Stimulated activated CD4-positive, alpha-beta T cell treated with anti-CD3 and anti-CD28 coated beads, Interleukin-2, amount 100 ng/mL, for 24 hours (primary cell): ENCODE measurements around the gene VARS1.
"Not testable (repeated sequence)": the region's sequence is repeated elsewhere in the genome, so short reads cannot be mapped to it uniquely, and the experiment has no call there.

Experiments
- DNase-seq, 2 donors: peaks; one replicate each; pipeline ENCODE4 v3.0.0-alpha.2; 2020

The VARS1 gene

DNA sequence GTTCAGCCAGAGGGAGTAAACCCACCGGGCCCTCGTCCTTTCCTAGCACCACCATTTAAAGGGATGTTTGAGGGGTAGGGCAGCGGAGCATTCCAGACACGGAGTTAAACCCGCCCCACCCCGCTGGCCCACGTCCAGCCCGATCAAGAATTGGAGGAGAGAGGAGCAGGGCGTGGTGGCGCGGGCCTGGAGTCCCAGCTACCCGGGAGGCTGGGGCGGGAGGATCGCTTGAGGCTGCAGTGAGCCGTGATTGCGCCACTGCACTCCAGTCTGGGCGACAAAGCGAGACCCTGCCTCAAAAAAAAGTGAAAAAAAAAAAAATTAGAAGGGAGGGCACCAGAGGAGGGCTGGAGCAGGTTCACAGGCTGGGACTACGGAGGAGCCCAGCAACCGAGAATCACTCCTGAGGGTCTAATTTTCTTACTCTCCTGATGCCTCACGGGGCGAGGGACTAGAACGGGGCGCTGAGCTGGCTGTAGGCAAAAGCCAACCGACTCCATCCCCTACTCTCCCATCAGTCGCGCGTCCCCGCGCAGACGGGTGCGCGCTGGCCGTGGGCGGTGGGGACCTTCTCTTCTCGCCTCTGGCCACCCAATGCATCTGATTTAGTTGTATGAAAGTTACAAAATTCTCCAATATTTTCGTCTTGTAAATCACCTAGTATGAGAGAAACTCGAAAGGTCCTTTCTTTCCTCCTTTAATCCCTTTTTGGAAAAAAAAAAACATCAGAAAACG lies 25.9 kb upstream of the VARS1 start:
- peak; percentile 78 to 82 for DNase-seq

DNA sequence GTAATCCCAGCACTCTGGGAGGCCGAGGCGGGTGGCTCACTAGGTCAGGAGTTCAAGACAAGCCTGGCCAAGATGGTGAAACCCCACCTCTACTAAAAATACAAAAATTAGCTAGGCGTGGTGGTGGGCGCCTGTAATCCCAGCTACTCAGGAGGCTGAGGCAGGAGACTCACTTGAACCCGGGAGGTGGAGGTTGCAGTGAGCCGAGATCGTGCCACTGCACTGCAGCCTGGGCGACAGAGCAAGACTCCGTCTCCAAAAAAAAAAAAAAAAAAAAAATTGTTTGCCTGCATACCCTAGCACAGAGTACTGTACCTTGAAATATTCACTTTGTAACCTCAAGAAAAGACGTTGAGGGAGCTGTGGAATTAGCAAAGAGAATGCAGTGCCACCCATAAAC lies 24.8 kb upstream of the VARS1 start:
- not testable (repeated sequence) for DNase-seq

- DNase-seq, result no peak
Observed at GRCh38 chr6:31819871-31820299, 24.3 kb upstream of the VARS1 start.

DNA sequence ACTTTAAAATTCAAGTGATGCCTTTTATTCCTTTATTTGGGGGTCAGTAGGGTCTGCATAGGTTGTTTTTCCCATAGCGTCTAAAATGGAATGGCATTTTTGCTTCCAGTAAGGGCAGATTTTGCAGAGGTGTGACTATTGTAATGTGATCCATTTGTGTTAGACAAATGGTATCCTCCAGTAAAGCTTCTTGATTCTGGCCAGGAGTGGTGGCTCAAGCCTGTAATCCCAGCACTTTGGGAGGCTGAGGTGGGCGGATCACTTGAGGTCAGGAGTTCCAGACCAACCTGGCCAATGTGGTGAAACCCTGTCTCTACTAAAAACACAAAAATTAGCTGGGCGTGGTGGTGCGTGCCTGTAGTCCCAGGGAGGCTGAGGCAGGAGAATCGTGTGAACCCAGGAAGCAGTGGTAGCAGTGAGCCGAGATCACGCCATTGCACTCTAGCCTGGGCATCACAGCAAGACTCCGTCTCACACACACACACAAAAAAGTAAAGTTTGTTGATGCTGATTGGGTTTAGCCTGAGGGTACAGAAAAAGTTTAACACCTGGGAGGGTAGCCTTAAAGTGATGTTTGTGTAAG lies 22.5 kb upstream of the VARS1 start:
- not testable (repeated sequence) for DNase-seq

DNA sequence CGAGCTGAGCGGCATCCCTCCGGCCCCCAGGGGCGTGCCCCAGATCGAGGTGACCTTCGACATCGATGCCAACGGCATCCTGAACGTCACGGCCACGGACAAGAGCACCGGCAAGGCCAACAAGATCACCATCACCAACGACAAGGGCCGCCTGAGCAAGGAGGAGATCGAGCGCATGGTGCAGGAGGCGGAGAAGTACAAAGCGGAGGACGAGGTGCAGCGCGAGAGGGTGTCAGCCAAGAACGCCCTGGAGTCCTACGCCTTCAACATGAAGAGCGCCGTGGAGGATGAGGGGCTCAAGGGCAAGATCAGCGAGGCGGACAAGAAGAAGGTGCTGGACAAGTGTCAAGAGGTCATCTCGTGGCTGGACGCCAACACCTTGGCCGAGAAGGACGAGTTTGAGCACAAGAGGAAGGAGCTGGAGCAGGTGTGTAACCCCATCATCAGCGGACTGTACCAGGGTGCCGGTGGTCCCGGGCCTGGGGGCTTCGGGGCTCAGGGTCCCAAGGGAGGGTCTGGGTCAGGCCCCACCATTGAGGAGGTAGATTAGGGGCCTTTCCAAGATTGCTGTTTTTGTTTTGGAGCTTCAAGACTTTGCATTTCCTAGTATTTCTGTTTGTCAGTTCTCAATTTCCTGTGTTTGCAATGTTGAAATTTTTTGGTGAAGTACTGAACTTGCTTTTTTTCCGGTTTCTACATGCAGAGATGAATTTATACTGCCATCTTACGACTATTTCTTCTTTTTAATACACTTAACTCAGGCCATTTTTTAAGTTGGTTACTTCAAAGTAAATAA lies 21.8 kb upstream of the VARS1 start:
- peak in 1 of 2 donors; percentile 14 for DNase-seq

DNA sequence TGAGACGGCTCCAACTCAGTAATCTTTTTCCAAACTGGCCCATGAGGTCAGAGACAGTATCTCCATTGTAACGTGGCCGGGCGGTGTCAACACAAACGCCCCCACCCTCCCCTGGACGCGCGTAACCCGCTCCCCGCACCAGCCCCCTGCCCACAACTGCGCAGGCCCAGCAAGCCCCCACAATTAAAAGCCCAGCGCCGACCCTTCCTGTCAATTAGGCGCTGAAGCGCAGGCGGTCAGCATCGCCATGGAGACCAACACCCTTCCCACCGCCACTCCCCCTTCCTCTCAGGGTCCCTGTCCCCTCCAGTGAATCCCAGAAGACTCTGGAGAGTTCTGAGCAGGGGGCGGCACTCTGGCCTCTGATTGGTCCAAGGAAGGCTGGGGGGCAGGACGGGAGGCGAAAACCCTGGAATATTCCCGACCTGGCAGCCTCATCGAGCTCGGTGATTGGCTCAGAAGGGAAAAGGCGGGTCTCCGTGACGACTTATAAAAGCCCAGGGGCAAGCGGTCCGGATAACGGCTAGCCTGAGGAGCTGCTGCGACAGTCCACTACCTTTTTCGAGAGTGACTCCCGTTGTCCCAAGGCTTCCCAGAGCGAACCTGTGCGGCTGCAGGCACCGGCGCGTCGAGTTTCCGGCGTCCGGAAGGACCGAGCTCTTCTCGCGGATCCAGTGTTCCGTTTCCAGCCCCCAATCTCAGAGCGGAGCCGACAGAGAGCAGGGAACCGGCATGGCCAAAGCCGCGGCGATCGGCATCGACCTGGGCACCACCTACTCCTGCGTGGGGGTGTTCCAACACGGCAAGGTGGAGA lies 19.7 kb upstream of the VARS1 start, which contains the start of the genes HSPA1A and HSPA1L:
Gene HSPA1A, plus strand, starts transcription at position 519 of the 814 bp plus-strand sequence. Its CDS starts 214 bp downstream, at position 733.
Gene HSPA1L, minus strand, starts transcription at position 259 of the 814 bp plus-strand sequence. CDS start 3,311 bp downstream, outside the sequence.
- DNase-seq, result peak; percentile 60 to 72

DNA sequence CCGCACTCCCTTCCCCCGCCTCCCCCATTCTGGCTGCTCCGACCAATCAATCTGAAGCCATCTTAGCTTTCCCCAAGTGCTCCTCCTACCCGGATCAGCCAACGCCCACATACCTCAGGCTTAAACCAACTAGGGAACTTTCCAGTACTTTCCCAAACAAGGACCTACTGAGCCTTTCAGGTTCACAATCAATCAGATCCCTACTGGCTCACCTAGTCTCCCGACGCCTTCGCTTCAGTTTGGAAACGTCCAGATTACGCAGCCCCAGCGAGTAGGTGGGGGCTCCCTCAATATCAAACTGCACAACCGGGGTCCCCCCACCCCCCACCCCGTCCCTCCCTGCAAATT lies 19.1 kb upstream of the VARS1 start:
- DNase-seq, result peak; percentile 74 to 75

DNA sequence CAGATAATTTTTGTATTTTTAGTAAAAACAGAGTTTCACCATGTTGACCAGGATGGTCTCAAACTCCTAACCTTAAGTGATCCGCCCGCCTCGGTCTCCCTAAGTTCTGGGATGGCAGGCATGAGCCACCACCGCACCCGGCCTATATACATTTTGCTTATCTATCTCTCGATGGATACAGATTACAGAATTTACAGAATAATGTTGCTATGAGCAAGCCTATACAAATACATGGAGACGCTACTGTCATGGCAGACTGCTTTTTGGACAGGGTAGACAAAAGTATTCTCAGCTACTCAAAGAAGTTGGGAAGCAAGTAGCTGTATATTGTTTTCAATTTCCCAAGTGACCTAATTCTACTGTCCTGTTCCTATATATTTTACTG lies 17.9 kb upstream of the VARS1 start:
- DNase-seq, result no peak

GRCh38 chr6:31811645-31812044 lies 16.1 kb upstream of the VARS1 start:
- no peak for DNase-seq

- DNase-seq, result not testable (repeated sequence)
Observed at GRCh38 chr6:31808599-31808998, 13.0 kb upstream of the VARS1 start.

- DNase-seq, result peak; percentile 97 to 98
Observed at GRCh38 chr6:31806470-31807272, 11.1 kb upstream of the VARS1 start, which contains the start of gene LSM2. Gene LSM2 (minus strand): TSS chr6:31806966. CDS start chr6:31806757, 209 bp downstream.

DNA sequence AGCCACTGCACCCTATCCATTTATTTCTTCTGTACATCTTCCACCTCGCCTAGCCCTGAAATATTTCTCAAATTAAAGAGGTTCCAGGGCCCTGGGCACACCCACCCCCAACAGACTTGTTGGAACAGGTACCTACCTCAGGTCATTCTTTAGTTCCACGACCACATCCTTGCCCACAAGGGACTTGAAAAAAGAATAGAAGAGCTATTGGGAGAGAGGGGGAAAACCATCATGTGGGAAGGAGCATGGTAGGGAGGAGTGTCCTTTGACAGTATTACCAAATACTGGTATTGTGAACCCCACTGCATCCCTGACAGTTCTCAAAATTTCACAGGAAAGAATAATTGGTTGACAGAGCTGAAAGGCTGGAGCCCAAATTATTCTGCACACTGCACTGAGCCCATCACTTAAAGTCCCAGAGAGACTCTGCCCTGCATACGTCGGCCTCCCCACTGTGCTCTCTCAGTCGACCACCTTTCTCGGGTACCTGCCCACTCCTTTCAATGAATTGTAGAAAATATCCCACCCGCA lies 10.5 kb upstream of the VARS1 start:
- DNase-seq, result no peak

GRCh38 chr6:31801031-31801927 lies 5.7 kb upstream of the VARS1 start:
- DNase-seq, result not testable (repeated sequence)

DNA sequence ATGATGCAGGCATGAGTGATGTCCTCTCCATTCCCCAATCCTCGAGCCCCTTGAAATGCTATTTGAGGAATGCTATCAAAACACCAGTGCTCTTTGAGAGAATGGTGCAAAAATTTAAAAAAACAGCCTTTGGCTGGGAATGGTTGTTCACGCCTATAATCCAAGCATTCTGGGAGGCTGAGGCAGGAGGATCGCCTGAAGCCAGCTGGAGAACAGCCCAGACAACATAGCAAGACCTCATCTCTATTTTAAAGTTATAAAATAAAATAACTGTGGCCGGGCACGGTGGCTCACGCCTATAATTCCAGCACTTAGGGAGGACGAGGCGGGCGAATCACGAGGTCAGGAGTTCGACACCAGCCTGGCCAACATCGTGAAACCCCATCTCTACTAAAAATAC lies 4.2 kb upstream of the VARS1 start:
- no peak for DNase-seq

DNA sequence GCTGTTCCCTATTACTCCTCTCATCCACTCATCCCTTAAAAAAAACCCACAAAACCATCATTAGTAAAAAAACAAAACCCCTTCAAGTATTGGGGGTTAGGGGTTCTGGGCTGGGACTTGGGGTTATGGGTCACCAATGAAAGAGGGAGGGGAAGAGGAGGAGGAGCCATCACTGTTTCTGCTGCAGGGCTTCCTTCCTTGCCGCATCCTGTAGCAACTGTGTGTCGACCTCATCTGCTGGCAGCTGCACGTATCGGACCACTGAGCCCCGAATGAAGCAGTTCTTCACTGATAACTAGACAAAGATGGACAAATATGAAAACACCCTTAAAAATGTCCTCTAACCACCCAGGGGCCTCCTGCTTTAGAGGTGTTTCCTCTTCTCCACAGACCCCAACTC lies 2.0 kb upstream of the VARS1 start:
- no peak for DNase-seq

- no peak for DNase-seq
Observed at GRCh38 chr6:31796993-31797385, 1.4 kb upstream of the VARS1 start.

DNA sequence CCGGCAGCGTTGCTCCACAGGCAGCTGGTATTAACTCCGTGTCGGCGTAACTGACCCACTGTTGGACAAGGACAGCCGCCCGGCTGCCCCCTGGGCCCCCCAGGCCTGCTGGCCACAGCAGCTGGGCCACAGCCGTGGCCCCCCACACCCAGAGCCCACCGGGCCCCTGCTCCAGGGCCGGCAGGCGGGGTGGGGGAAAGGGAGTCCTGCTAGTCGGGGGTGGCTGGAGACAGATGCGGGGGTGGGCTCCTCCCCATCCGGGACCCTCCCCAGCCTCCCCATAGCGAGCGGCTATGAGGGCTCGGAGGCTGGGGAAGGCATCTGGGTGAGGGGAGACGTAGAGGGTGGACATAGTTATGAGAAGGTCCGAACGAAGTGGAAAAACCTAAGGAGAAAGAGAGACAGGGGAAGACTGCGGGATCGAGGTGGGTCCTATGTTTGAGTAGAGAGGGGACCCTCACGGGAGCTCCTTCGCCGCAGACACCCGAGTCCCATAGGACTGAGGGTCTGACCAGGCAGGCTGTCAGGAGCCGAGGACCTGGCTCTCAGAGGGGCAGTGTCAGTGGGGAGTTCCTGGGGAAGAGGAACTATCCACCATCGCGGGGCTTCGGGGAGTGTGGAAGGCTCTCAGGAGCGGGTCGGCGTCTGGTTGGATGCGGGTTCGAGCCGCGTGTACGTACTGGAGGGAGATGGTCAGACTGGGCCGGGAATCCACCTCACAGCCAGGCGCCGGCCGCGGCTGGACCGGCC lies 511 bp downstream of the VARS1 start:
- peak in 1 of 2 donors; percentile 27 for DNase-seq

DNA sequence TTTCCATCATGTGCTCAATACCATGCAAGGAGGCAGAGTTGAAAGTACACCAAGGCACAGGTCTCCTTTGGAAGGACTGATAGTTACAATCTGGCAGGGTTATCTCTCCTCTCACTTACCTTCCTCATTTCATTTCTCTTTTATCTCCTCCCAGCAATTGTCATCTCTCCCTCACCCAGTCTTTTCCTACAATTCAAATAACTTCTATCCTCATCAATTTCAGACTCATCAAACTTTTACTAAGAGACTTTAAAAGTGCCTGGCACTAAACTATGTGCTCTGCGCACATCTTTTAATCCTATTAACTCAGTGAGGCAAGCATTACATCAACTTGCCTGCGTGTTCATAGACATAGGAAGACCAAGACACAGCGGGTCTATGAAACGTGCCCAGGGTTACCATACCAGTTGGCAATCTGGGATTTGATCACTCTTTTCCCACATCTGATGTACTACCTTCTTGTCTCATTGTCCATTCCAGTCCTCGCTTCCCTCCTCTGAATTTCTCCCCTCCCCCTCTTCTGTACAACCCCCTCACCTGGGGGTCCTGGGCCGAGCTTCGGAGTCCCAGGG lies 1.2 kb downstream of the VARS1 start:
- no peak for DNase-seq

DNA sequence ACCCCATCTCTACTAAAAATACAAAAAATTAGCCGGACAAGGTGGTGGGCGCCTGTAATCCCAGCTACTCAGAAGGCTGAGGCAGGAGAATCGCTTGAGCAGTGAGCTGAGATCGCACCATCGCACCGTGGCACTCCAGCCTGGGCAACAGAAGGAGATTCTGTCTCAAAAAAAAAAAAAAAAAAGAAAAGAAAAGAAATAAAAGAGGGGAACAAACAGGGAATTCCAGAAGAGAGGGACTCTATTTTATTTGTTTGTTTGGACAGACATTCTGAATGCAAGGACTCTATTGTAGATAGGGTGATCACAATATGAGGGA lies 1.7 kb downstream of the VARS1 start:
- not testable (repeated sequence) for DNase-seq
